ENCODE results near the gene CLK2. TPM values are rescaled to one million over a fixed set of nuclear protein-coding genes. Genes with fewer than 3 reads are reported as not detected.

The CLK2 gene
- total and polyA plus RNA-seq, 2 donors (not counting 3 experiments of a cell fraction or from before 2014, with no cell fraction given), result 69.1 to 80.9 TPM

DNA sequence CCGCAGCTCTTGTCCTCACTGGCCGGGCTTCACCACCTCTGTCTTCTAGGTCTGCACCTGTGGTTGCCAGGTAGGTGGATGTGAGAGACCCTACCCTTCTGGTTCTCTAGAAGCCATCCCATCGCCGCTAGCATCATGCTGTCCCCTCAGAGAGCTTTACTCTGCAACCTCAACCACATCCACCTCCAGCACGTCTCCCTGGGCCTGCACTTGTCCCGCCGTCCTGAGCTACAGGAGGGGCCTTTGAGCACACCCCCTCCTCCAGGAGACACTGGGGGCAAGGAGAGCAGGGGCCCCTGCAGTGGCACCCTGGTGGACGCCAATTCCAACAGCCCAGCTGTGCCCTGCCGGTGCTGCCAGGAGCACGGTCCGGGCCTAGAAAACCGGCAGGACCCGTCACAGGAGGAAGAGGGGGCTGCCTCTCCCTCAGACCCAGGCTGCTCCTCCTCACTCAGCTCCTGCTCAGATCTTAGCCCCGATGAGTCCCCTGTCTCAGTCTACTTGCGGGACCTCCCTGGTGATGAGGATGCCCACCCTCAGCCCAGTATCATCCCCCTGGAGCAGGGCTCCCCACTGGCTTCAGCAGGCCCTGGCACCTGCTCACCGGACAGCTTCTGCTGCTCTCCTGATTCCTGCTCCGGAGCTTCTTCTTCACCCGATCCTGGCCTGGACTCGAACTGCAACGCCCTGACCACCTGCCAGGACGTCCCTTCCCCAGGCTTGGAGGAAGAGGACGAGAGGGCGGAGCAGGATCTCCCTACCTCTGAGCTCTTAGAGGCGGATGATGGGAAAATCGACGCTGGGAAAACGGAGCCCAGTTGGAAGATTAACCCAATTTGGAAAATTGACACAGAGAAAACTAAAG is 48.6 kb upstream of the CLK2 start:
- Histone ChIP-seq H3K9ac (replicated peaks; ENCODE audit: extremely low read depth, insufficient read depth, low read length) (no peak overlapping the region), H3K9me1 (replicated peaks; ENCODE audit: control insufficient read depth, extremely low read depth, insufficient read depth, low read length) (no peaks in the 10 kb centered on the region), H3K79me2 (ENCODE audit: control insufficient read depth, insufficient read depth, low read length) (no peaks in the 10 kb centered on the region), H3K4me3 (replicated peaks in 1 of 3; ENCODE audit: insufficient read depth in 1 of 3, low read depth in 1 of 3, low read length in 3 of 3) (peak overlapping the region in 2 of 3 experiments; percentile 18 to 76), H3K4me1 (ENCODE audit: control insufficient read depth, extremely low read depth, insufficient read depth, low read length) (peaks cover 41% of the 10 kb centered on the region), H3K27me3 (ENCODE audit: control insufficient read depth in 2 of 2, insufficient read depth in 2 of 2, low read length in 2 of 2) (no peaks in the 10 kb centered on the region), H4K20me1 (replicated peaks; ENCODE audit: control insufficient read depth, extremely low read depth, insufficient read depth, low read length) (no peaks in the 10 kb centered on the region), H3K36me3 (ENCODE audit: control insufficient read depth in 2 of 2, extremely low read depth in 1 of 2, insufficient read depth in 2 of 2, low read length in 2 of 2) (peaks cover 15 to 24% of the 10 kb centered on the region in 2 experiments), H3K4me2 (ENCODE audit: insufficient read depth, low read length) (peak overlapping the region; percentile 48), H3K9me3 (replicated peaks; ENCODE audit: control insufficient read depth, insufficient read depth, low read length) (no peaks in the 10 kb centered on the region), H2AFZ (ENCODE audit: low read depth, low read length) (no peak overlapping the region), H3K27ac (ENCODE audit: insufficient read depth, low read depth, low read length) (no peak overlapping the region)
- FAIRE-seq (no peak), DNase-seq (ENCODE audit: low read depth, low spot score) (peak; percentile 11)
- BruUV-seq (replicated peaks), result TSS peak; percentile 24
- ChIA-PET POLR2A (interaction anchor here (0.9 to 2.6 kb wide), 4 partner anchors 14 to 71 kb away, joined by 3 to 12 read pairs (median 6); partner anchors contain the start of genes CLK2 and FDPS), CTCF (interaction anchor here (0.8 to 7.2 kb wide), 11 partner anchors 14 to 275 kb away, joined by 3 to 115 read pairs (median 3); partner anchors contain the start of genes CLK2 and FDPS)
- dilution Hi-C loops (cut with MboI; ENCODE audit: extremely low pct_ligation_motif_present, low sequenced_read_pairs), result no loop called here
- intact Hi-C loops (cut with micrococcal nuclease), result loop anchor here (5.0 kb wide), 1 partner anchor 325 kb away; no protein-coding TSS in a partner anchor
- TF ChIP-seq, protein P1, sequence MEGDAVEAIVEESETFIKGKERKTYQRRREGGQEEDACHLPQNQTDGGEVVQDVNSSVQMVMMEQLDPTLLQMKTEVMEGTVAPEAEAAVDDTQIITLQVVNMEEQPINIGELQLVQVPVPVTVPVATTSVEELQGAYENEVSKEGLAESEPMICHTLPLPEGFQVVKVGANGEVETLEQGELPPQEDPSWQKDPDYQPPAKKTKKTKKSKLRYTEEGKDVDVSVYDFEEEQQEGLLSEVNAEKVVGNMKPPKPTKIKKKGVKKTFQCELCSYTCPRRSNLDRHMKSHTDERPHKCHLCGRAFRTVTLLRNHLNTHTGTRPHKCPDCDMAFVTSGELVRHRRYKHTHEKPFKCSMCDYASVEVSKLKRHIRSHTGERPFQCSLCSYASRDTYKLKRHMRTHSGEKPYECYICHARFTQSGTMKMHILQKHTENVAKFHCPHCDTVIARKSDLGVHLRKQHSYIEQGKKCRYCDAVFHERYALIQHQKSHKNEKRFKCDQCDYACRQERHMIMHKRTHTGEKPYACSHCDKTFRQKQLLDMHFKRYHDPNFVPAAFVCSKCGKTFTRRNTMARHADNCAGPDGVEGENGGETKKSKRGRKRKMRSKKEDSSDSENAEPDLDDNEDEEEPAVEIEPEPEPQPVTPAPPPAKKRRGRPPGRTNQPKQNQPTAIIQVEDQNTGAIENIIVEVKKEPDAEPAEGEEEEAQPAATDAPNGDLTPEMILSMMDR (IDR thresholded peaks at IDR 0.05; ENCODE audit: extremely low read depth in 1 of 2, insufficient read depth in 1 of 2, low read depth in 1 of 2, low read length in 2 of 2), result no peak
- TF ChIP-seq JUN (IDR thresholded peaks at IDR 0.05; ENCODE audit: borderline replicate concordance, insufficient read depth, insufficient read length, low read depth) (no peak), FOS (IDR thresholded peaks at IDR 0.05; ENCODE audit: borderline replicate concordance, insufficient read depth, low read length) (no peak), EZH2 (IDR thresholded peaks at IDR 0.05; ENCODE audit: borderline replicate concordance, low read depth, low read length, severe bottlenecking) (no peak), MYC (IDR thresholded peaks at IDR 0.05; ENCODE audit: low read depth, low read length) (no peak), POLR2AphosphoS5 (IDR thresholded peaks at IDR 0.05; ENCODE audit: insufficient read depth, low read depth, low read length) (no peak), POLR2A (IDR thresholded peaks at IDR 0.05; ENCODE audit: low read depth, low read length) (no peak), GATA2 (IDR thresholded peaks at IDR 0.05; ENCODE audit: insufficient read depth, insufficient read length, low read depth, low read length) (no peak)
- TF ChIP-seq, protein P2, sequence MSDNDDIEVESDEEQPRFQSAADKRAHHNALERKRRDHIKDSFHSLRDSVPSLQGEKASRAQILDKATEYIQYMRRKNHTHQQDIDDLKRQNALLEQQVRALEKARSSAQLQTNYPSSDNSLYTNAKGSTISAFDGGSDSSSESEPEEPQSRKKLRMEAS (IDR thresholded peaks at IDR 0.05; ENCODE audit: insufficient read depth, insufficient read length), result no peak

All from endothelial cell of umbilical vein (primary cell).